GM23338 (cell line): ENCODE measurements around the gene SLC35A2.

Source experiments
- CREB1 ChIP-seq: fragments of 250-450 bp; sonication (Bioruptor Pico); IDR thresholded peaks from 2 replicates; pipeline ENCODE4 v1.5.0; 2020; ENCODE audit warnings: low read depth, mild to moderate bottlenecking, moderate library complexity
- EZH2 ChIP-seq: fragments of 200-600 bp; sonication (generic); IDR thresholded peaks from one replicate; pipeline ENCODE4 v1.8.0; 2017; ENCODE audit warnings: antibody characterized with exemption, mild to moderate bottlenecking, low read depth; ENCODE audit not compliant: unreplicated experiment
- EZH2phosphoT487 ChIP-seq: fragments of 200-600 bp; sonication (generic); IDR thresholded peaks from one replicate; pipeline ENCODE4 v1.8.1; 2018; ENCODE audit warnings: antibody characterized with exemption; ENCODE audit not compliant: unreplicated experiment
- JUNB ChIP-seq: IDR thresholded peaks from one replicate; pipeline ENCODE4 v1.6.1; 2016; ENCODE audit warnings: antibody characterized with exemption; ENCODE audit not compliant: unreplicated experiment
- NANOG ChIP-seq: IDR thresholded peaks from 2 replicates; pipeline ENCODE4 v1.6.1; 2016; ENCODE audit warnings: antibody characterized with exemption, borderline replicate concordance
- POLR2AphosphoS5 ChIP-seq: IDR thresholded peaks from 2 replicates; pipeline ENCODE4 v1.6.1; 2016; ENCODE audit warnings: antibody characterized with exemption, low read depth
- STAT1 ChIP-seq: IDR thresholded peaks from one replicate; pipeline ENCODE4 v1.6.1; 2016; ENCODE audit warnings: antibody characterized with exemption; ENCODE audit not compliant: unreplicated experiment
- ZNF114 ChIP-seq: fragments of 250-450 bp; sonication (Bioruptor Pico); IDR thresholded peaks from 2 replicates; pipeline ENCODE4 v1.5.0; 2020; ENCODE audit warnings: mild to moderate bottlenecking, moderate library complexity
- ZNF331 ChIP-seq: fragments of 250-450 bp; sonication (Bioruptor Pico); IDR thresholded peaks from 2 replicates; pipeline ENCODE4 v1.5.0; 2020; ENCODE audit warnings: low read depth, mild to moderate bottlenecking, moderate library complexity
- TF ChIP-seq, protein P1 (sequence below): IDR thresholded peaks from 2 replicates; pipeline ENCODE4 v1.6.1; 2016; ENCODE audit warnings: antibody characterized with exemption
- TF ChIP-seq, protein P2 (sequence below), 2 experiments: fragments of 200-600 bp in 1 of 2; sonication (generic) in 1 of 2; conservative IDR thresholded peaks; 2 replicates each; pipeline versions ENCODE4 v1.5.1 to v1.6.1; 2016 to 2017; ENCODE audit warnings: antibody characterized with exemption in 2 of 2, low read depth in 2 of 2, mild to moderate bottlenecking in 2 of 2, moderate library complexity in 1 of 2
- TF ChIP-seq, protein P3 (sequence below): IDR thresholded peaks from one replicate; pipeline ENCODE4 v1.6.1; 2018; ENCODE audit warnings: antibody characterized with exemption; ENCODE audit not compliant: unreplicated experiment
- TF ChIP-seq, protein P4 (sequence below): fragments of 250-450 bp; sonication (Bioruptor Pico); IDR thresholded peaks from 2 replicates; pipeline ENCODE4 v1.5.0; 2020; ENCODE audit warnings: mild to moderate bottlenecking, moderate library complexity

DNA sequence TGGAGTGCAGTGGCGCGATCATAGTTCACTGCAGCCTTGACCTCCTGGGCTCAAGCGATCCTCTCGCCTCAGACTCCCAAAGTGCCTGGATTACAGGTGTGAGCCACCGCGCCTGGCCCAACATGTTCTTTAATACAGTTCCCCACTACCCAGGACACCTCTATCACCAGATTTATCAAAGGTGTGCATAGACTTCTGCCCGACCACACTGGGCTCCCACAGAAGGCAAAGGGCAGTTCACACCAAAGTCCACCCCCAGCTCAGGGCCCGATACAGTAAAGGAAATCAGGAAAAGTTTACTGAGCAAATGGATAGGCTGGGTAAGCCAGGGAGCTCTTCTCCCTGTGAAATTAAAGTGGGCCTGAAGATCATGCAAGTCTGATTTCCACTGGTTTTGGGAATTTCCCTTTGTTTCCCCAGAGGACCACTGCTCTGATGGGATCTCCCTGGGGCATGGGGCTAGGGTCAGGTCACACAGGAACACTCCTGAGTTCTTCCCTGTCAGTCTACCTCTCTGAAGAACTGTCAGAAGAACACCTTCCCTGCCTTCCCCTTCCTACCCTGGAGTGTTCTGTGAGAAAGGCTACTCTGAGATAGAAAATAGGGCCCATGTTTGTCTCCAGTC lies 25.1 kb upstream of the SLC35A2 start:
- TF ChIP-seq EZH2phosphoT487 (no peak), EZH2 (no peak), STAT1 (no peak), POLR2AphosphoS5 (no peak), CREB1 (no peak), JUNB (no peak), ZNF331 (CRISPR knock-in tag) (no peak), ZNF114 (CRISPR knock-in tag) (no peak), NANOG (no peak)
- TF ChIP-seq, protein P1, sequence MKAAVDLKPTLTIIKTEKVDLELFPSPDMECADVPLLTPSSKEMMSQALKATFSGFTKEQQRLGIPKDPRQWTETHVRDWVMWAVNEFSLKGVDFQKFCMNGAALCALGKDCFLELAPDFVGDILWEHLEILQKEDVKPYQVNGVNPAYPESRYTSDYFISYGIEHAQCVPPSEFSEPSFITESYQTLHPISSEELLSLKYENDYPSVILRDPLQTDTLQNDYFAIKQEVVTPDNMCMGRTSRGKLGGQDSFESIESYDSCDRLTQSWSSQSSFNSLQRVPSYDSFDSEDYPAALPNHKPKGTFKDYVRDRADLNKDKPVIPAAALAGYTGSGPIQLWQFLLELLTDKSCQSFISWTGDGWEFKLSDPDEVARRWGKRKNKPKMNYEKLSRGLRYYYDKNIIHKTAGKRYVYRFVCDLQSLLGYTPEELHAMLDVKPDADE: no peak
- TF ChIP-seq, protein P2, sequence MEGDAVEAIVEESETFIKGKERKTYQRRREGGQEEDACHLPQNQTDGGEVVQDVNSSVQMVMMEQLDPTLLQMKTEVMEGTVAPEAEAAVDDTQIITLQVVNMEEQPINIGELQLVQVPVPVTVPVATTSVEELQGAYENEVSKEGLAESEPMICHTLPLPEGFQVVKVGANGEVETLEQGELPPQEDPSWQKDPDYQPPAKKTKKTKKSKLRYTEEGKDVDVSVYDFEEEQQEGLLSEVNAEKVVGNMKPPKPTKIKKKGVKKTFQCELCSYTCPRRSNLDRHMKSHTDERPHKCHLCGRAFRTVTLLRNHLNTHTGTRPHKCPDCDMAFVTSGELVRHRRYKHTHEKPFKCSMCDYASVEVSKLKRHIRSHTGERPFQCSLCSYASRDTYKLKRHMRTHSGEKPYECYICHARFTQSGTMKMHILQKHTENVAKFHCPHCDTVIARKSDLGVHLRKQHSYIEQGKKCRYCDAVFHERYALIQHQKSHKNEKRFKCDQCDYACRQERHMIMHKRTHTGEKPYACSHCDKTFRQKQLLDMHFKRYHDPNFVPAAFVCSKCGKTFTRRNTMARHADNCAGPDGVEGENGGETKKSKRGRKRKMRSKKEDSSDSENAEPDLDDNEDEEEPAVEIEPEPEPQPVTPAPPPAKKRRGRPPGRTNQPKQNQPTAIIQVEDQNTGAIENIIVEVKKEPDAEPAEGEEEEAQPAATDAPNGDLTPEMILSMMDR (conservative IDR thresholded peaks at IDR 0.05; ENCODE audit: low read depth in 2 of 2): no peak
- TF ChIP-seq, protein P3, sequence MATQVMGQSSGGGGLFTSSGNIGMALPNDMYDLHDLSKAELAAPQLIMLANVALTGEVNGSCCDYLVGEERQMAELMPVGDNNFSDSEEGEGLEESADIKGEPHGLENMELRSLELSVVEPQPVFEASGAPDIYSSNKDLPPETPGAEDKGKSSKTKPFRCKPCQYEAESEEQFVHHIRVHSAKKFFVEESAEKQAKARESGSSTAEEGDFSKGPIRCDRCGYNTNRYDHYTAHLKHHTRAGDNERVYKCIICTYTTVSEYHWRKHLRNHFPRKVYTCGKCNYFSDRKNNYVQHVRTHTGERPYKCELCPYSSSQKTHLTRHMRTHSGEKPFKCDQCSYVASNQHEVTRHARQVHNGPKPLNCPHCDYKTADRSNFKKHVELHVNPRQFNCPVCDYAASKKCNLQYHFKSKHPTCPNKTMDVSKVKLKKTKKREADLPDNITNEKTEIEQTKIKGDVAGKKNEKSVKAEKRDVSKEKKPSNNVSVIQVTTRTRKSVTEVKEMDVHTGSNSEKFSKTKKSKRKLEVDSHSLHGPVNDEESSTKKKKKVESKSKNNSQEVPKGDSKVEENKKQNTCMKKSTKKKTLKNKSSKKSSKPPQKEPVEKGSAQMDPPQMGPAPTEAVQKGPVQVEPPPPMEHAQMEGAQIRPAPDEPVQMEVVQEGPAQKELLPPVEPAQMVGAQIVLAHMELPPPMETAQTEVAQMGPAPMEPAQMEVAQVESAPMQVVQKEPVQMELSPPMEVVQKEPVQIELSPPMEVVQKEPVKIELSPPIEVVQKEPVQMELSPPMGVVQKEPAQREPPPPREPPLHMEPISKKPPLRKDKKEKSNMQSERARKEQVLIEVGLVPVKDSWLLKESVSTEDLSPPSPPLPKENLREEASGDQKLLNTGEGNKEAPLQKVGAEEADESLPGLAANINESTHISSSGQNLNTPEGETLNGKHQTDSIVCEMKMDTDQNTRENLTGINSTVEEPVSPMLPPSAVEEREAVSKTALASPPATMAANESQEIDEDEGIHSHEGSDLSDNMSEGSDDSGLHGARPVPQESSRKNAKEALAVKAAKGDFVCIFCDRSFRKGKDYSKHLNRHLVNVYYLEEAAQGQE: no peak
- TF ChIP-seq, protein P4, sequence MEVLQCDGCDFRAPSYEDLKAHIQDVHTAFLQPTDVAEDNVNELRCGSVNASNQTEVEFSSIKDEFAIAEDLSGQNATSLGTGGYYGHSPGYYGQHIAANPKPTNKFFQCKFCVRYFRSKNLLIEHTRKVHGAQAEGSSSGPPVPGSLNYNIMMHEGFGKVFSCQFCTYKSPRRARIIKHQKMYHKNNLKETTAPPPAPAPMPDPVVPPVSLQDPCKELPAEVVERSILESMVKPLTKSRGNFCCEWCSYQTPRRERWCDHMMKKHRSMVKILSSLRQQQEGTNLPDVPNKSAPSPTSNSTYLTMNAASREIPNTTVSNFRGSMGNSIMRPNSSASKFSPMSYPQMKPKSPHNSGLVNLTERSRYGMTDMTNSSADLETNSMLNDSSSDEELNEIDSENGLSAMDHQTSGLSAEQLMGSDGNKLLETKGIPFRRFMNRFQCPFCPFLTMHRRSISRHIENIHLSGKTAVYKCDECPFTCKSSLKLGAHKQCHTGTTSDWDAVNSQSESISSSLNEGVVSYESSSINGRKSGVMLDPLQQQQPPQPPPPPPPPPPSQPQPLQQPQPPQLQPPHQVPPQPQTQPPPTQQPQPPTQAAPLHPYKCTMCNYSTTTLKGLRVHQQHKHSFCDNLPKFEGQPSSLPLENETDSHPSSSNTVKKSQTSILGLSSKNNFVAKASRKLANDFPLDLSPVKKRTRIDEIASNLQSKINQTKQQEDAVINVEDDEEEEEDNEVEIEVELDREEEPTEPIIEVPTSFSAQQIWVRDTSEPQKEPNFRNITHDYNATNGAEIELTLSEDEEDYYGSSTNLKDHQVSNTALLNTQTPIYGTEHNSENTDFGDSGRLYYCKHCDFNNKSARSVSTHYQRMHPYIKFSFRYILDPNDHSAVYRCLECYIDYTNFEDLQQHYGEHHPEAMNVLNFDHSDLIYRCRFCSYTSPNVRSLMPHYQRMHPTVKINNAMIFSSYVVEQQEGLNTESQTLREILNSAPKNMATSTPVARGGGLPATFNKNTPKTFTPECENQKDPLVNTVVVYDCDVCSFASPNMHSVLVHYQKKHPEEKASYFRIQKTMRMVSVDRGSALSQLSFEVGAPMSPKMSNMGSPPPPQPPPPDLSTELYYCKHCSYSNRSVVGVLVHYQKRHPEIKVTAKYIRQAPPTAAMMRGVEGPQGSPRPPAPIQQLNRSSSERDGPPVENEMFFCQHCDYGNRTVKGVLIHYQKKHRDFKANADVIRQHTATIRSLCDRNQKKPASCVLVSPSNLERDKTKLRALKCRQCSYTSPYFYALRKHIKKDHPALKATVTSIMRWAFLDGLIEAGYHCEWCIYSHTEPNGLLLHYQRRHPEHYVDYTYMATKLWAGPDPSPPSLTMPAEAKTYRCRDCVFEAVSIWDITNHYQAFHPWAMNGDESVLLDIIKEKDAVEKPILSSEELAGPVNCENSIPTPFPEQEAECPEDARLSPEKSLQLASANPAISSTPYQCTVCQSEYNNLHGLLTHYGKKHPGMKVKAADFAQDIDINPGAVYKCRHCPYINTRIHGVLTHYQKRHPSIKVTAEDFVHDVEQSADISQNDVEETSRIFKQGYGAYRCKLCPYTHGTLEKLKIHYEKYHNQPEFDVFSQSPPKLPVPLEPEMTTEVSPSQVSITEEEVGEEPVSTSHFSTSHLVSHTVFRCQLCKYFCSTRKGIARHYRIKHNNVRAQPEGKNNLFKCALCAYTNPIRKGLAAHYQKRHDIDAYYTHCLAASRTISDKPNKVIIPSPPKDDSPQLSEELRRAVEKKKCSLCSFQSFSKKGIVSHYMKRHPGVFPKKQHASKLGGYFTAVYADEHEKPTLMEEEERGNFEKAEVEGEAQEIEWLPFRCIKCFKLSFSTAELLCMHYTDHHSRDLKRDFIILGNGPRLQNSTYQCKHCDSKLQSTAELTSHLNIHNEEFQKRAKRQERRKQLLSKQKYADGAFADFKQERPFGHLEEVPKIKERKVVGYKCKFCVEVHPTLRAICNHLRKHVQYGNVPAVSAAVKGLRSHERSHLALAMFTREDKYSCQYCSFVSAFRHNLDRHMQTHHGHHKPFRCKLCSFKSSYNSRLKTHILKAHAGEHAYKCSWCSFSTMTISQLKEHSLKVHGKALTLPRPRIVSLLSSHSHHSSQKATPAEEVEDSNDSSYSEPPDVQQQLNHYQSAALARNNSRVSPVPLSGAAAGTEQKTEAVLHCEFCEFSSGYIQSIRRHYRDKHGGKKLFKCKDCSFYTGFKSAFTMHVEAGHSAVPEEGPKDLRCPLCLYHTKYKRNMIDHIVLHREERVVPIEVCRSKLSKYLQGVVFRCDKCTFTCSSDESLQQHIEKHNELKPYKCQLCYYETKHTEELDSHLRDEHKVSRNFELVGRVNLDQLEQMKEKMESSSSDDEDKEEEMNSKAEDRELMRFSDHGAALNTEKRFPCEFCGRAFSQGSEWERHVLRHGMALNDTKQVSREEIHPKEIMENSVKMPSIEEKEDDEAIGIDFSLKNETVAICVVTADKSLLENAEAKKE (CRISPR knock-in tag): no peak
